HG02623 (cell line): Measurements from ENCODE around the gene DDX54.
"Not testable (repeated sequence)": the region's sequence is repeated elsewhere in the genome, so short reads cannot be mapped to it uniquely, and the experiment has no call there.

Source experiments
- ATAC-seq: cut with Tn5 transposase; IDR thresholded peaks from one replicate; pipeline ENCODE4 v1.9.1; 2021; ENCODE audit warnings: moderate library complexity; ENCODE audit not compliant: unreplicated experiment

DDX54 gene

GRCh38 chr12:113143959-113144358 lies 41.3 kb downstream of the DDX54 start:
- ATAC-seq, result no peak

DNA sequence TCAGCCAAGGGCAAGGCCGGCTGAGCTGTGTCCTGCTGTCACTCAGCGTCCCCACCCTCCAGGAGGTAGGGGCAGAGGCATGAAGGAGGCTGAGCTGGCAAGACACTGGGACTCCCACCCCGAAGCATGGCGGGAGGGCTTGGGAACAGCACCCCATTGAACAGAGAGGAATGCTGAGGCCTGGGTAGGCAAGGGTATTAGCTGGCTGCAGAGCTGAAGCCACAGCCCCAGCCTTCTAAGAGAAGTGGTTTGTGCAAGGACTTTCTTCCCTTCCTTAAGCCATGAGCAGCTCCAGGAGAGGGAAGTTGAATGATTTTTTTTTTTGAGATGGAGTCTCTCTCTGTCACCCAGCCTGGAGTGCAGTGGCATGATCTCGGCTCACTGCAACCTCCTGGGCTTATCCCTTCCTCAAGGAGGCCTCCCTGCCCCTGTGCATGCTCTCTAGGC lies 42.4 kb downstream of the DDX54 start:
- ATAC-seq, result no peak

DNA sequence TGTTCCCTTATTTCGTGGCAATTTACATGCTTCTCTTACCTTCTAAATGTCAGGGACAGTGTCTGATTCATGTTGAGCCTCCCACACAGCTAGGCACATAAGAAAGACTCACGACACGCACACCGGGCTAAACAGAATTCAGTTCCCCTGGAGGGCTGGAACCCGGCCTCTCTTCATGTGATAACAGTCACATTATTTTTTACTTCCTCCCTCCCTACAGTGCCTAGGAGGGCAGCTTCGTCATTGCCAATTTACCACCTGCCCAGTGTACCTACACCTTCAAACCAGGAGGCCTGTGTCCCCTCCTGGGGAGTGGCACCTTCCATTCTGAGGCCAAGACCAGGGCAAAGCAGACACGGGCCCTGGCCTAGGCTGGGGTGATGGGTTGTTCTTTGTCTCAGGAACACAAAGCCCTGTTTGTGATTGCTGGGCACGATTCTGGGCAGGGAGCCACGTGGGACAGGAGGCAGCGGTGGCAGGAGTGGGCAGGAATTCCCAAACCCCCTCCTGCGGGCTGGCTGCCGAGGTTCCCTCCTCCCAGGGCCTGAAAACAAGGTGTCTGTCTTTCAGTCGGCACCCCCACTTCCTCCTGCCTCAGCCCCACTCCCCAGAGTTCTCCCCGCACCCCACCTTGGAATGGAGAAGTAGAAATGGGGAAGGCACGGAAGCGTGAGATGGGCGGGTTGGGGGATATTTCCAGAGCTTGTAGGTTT lies 42.9 kb downstream of the DDX54 start:
- ATAC-seq, result no peak

DNA sequence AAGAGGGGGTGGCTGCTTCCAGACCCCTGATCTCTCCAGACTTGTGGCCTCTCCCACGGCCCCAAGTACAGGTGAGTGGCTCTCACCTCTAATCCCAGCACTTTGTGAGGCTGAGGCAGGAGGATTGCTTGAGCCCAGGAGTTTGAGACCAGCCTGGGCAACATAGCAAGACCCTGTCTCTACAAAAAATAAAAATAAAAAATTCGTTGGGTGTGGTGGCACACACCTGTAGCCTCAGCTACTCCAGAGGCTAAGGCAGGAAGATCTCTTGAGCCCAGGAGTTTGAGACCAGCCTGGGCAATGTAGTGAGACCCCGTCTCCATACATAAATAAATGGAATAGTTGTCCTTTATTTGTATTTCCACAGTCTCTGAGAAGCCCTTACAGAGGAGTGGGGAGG lies 43.6 kb downstream of the DDX54 start:
- ATAC-seq, result not testable (repeated sequence)

GRCh38 chr12:113140706-113141105 lies 44.6 kb downstream of the DDX54 start:
- ATAC-seq, result no peak

DNA sequence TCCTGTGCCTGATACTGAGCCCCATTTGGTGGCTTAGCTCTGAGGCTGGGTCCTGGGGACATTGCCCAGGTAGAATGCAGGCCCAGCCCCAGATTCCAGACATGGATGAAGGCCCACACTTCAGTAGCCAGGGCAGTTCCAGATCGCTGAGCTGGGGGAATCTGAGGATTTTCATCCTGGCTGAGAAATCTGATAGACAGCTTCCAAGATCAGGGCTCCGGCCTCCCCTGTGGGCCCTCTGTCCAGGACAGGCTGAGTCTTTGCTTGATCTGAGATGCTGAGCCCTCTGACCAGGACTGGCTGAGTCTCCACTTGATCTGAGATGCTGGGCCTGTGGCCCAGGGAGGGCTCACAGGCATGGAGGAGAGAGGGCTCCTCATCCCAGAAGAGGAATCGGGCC lies 46.5 kb downstream of the DDX54 start:
- ATAC-seq, result no peak

- no peak for ATAC-seq
Measured at GRCh38 chr12:113137861-113138783, 47.2 kb downstream of the DDX54 start.

DNA sequence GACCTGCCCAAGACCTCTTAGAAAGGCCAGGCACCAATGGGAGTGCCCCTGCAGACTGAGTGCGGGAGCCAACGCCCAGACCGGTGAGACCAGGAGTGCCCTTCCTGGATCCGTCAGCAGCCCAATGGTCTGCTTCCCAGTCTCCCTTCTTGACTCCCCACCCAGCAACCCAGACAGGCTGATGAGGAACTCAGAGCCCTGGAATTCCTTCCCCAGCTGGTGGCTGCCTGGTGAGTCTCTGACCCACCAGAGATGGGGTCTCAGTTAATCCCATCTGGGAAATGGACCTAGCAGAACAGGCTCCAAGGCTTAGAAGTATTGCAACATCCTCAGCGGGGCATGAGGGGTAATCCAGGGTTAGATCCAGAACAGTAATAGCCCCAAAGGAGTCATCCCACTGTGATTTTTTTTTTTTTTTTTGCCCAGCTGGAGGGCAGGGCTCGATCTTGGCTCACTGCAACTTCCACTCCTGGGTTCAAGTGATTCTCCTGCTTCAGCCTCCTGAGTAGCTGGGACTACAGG lies 48.2 kb downstream of the DDX54 start:
- ATAC-seq, result no peak

GRCh38 chr12:113136128-113136989 lies 48.9 kb downstream of the DDX54 start:
- ATAC-seq, result no peak

DNA sequence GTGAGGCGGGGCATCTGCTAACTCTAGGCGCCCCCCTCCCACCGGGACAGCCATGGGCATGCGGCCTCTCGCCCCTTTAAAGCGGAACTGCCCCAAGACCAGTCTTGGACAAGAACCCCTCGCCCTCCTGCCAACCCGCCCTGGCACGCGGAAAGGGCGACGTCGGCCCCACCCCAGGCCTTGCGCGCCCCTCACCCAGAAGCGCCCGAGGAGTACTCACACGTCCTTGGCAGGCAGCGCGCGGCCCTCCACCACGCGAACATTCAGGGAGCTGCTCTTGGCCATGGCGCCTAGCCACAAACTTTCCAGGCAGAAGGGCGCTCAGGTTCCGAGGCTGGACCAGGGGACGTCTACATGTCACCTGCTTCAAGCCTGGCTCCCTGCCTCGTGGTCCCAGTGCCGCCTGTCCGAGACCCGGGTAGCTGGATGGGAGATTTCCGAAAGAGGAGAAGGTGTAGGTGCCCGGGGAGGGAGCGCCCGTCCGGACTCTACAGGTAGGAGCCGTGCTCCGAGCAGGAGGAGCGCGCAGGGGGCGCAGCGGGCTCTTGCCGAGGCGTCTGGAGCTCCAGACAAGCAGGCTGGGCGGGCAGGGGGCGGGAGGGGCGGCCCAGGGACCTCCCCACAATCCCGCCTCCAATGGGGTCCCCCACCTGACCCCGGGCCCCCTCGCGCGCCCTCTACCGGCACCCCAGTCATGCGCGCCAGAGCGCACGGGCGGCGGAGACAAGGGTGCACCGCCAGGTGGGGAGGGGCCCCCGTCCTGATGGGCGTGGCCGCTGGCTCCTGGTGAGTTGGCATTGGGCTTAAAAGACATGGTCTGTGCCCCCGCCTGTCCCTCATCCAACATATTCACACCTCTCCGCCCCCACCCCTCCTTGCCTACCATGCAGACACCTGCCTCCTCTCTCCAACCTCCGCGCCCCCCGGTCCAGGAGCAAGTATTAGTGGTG lies 49.8 kb downstream of the DDX54 start, which contains the start of gene RASAL1:
Gene RASAL1 (minus strand): TSS at position 584 of the 950 bp plus-strand sequence. CDS start 299 bp downstream, at position 285.
- no peak for ATAC-seq

GRCh38 chr12:113134521-113134951 lies 50.7 kb downstream of the DDX54 start:
- ATAC-seq, result no peak

DNA sequence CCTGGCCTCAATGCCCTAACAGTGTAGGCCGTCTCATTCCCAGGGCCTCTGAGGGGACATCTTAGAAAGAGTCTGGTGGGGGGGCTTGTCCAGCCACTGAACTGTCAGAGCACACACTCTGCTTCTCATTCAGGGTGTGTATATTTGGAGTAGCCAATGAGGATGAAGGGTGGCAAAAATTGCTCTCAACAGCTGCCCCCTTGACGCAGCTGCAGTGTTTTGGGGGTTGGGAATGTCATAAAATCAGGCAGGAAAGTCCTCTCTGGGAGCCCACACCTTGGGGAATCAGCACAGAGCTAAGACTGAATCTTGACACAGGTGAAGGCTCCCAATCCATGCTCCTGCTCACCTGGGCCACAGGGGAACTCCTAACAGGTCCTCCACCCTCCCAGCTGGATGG lies 51.2 kb downstream of the DDX54 start:
- ATAC-seq, result no peak

- no peak for ATAC-seq
Measured at GRCh38 chr12:113133666-113134065, 51.6 kb downstream of the DDX54 start.

DNA sequence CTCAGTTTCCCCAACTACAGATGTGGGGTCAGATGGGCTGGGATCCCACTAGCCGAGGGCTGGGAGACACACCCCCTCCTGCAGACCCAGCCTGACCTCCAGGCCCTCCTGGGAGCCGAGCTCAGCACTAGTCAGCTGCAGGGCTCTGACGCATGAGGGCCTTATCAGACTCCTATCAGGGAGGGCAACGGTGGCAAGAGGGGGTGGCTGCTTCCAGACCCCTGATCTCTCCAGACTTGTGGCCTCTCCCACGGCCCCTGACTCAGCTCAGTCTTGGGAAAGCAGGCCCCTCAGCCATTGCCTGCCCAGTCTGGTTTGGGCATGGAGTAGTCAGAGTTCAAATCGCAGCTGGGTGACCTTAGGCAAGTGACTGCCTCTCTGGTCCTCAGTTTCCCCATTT lies 52.2 kb downstream of the DDX54 start:
- ATAC-seq, result no peak

DNA sequence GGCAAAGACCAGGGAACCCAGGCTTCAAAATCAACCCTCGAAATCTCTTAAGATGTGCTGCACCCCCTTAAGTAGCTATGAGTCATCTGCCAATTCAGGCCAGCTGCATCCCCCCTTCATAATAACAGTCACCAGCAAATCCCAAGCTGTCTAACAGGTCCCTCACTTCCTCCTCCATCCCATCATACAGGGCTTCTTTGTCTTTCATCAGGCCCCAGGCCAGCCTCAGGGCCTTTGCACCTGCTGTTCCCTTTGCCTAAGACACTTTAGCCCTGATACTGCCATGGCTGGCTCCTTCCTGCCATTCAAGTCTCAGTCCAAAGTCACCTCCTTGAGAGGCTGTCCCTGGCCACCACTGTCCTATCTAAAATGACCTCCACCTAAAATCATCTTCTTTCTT lies 53.7 kb downstream of the DDX54 start:
- no peak for ATAC-seq

- no peak for ATAC-seq
Measured at GRCh38 chr12:113130457-113131135, 54.7 kb downstream of the DDX54 start.

DNA sequence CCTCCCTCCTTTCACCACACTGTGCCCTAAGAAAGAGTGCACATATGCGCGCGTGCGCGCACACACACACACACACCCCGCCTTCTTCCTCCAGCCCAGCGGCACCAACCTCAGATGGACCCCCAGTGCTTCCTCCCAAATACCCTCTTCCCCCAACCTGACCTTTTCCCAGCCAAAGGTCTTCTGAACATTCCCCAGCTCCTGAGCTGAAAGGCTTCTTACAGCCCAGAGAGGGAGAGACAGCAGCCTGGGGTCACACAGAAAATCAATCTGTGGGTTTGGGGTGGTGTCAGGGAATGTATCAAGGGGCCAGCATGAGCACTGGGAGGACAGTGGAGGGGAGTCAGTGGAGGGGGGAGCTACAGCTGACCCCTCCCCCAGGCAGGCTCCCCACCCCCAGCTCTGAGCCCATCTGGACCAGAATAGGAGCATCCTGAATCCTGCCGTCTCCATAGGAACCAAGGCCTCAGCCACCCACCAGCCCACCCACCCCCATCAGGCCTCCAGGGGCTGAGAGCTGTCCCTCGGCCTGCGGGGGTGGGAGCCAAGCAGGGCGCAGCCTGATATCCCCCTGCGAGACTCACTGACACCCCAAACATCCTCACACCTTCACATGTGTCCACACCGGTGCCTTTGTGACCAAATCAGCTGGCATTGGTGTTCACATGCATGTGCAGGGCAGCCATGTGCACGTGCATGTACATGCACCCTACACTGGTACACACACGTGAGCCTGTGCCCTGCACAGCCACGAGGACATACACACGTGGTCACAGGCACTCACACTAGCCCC lies 55.4 kb downstream of the DDX54 start:
- ATAC-seq, result no peak
